ENCODE results near the gene DPEP3.

- peak in 1 of 7 experiments; percentile 19 for TF ChIP-seq CTCF (IDR thresholded peaks at IDR 0.05)
- TF ChIP-seq POLR2A (IDR thresholded peaks at IDR 0.05), result peak; percentile 35 to 82 (median 79)
Observed at GRCh38 chr16:67935402-67936123, 44.7 kb downstream of the DPEP3 start.

All from body of pancreas (tissue), 4 donors.